Measurements from ENCODE around the gene OR2L5.

OR2L5 gene

GRCh38 chr1:248046536-248046935 lies 33.1 kb downstream of the OR2L5 start, which contains the start of gene OR2L3:
OR2L3 (plus strand) TSS chr1:248046836; CDS start chr1:248060682, 13,846 bp downstream.
- TF ChIP-seq, protein P1, sequence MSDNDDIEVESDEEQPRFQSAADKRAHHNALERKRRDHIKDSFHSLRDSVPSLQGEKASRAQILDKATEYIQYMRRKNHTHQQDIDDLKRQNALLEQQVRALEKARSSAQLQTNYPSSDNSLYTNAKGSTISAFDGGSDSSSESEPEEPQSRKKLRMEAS (IDR thresholded peaks at IDR 0.05; ENCODE audit: low read depth, low read length) = no peak
- TF ChIP-seq, protein P2, sequence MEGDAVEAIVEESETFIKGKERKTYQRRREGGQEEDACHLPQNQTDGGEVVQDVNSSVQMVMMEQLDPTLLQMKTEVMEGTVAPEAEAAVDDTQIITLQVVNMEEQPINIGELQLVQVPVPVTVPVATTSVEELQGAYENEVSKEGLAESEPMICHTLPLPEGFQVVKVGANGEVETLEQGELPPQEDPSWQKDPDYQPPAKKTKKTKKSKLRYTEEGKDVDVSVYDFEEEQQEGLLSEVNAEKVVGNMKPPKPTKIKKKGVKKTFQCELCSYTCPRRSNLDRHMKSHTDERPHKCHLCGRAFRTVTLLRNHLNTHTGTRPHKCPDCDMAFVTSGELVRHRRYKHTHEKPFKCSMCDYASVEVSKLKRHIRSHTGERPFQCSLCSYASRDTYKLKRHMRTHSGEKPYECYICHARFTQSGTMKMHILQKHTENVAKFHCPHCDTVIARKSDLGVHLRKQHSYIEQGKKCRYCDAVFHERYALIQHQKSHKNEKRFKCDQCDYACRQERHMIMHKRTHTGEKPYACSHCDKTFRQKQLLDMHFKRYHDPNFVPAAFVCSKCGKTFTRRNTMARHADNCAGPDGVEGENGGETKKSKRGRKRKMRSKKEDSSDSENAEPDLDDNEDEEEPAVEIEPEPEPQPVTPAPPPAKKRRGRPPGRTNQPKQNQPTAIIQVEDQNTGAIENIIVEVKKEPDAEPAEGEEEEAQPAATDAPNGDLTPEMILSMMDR (IDR thresholded peaks at IDR 0.05; ENCODE audit: low read depth, low read length) = no peak
- TF ChIP-seq MYC (IDR thresholded peaks at IDR 0.05; ENCODE audit: low read depth, low read length) (no peak), POLR2A (IDR thresholded peaks at IDR 0.05; ENCODE audit: extremely low read depth, insufficient read length) (no peak)
- no peak within 1 kb of the TSS for H3K4me3 ChIP-seq (ENCODE audit: low read depth, low read length)
- no peak for DNase-seq (ENCODE audit: low read depth)

DNA sequence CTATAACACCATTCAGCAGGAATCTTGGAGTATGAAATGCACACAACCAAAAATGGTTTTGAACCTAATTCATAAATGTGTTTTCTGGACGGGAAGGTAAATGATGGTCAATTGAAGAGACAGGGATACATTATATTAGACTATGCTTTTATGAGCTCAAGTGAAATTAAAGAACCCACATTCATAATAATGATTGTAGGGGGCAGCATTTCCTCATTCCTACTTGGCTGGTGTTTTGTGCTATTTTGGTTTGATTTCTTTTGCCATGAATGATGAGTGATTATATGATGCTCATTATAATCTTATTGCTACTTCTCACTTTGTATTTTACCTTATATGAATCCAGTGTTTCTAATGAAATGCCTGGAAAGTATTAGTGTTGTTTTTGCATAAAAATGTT lies 33.5 kb downstream of the OR2L5 start:
- TF ChIP-seq, protein P2 (IDR thresholded peaks at IDR 0.05; ENCODE audit: low read depth, low read length) = no peak
- TF ChIP-seq, protein P1 (IDR thresholded peaks at IDR 0.05; ENCODE audit: low read depth, low read length) = no peak
- TF ChIP-seq MYC (IDR thresholded peaks at IDR 0.05; ENCODE audit: low read depth, low read length) = no peak
- no peak for TF ChIP-seq POLR2A (IDR thresholded peaks at IDR 0.05; ENCODE audit: extremely low read depth, insufficient read length)
- H3K4me3 ChIP-seq (ENCODE audit: low read depth, low read length) = no peak overlapping the region
- DNase-seq (ENCODE audit: low read depth) = no peak

GRCh38 chr1:248054671-248055070 lies 41.2 kb downstream of the OR2L5 start:
- no peak overlapping the region for H3K4me3 ChIP-seq (ENCODE audit: low read depth, low read length)
- DNase-seq (ENCODE audit: low read depth) = no peak
- TF ChIP-seq, protein P2 (IDR thresholded peaks at IDR 0.05; ENCODE audit: low read depth, low read length) = no peak
- TF ChIP-seq, protein P1 (IDR thresholded peaks at IDR 0.05; ENCODE audit: low read depth, low read length) = no peak
- TF ChIP-seq POLR2A (IDR thresholded peaks at IDR 0.05; ENCODE audit: extremely low read depth, insufficient read length) = no peak
- no peak for TF ChIP-seq MYC (IDR thresholded peaks at IDR 0.05; ENCODE audit: low read depth, low read length)

- DNase-seq (ENCODE audit: low read depth) = no peak
- no peak for TF ChIP-seq POLR2A (IDR thresholded peaks at IDR 0.05; ENCODE audit: extremely low read depth, insufficient read length)
- TF ChIP-seq MYC (IDR thresholded peaks at IDR 0.05; ENCODE audit: low read depth, low read length) = no peak
- TF ChIP-seq, protein P1 (IDR thresholded peaks at IDR 0.05; ENCODE audit: low read depth, low read length) = no peak
- TF ChIP-seq, protein P2 (IDR thresholded peaks at IDR 0.05; ENCODE audit: low read depth, low read length) = no peak
- H3K4me3 ChIP-seq (ENCODE audit: low read depth, low read length) = no peak overlapping the region
Observed at GRCh38 chr1:248055261-248055660, 41.8 kb downstream of the OR2L5 start.

DNA sequence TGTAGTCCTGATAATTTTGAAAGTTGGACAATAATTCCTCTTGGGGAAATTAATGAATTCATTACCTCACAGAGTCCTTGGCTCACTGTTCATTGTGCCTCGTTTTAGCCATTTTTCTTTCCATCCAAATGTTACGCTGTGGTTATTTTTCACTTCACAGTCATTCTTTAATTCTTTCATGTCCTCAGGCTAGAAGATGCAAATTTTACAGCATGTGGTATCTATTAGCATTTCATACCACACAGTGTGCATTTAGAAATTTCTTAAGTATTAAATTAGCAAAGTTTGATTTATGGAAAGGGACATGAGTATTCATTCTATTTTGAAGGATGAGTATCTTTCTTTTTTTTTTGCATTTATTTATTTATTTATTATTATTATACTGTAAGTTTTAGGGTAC lies 51.6 kb downstream of the OR2L5 start:
- no peak for DNase-seq (ENCODE audit: low read depth)
- TF ChIP-seq, protein P1 (IDR thresholded peaks at IDR 0.05; ENCODE audit: low read depth, low read length) = no peak
- TF ChIP-seq MYC (IDR thresholded peaks at IDR 0.05; ENCODE audit: low read depth, low read length) = no peak
- TF ChIP-seq, protein P2 (IDR thresholded peaks at IDR 0.05; ENCODE audit: low read depth, low read length) = no peak
- TF ChIP-seq POLR2A (IDR thresholded peaks at IDR 0.05; ENCODE audit: extremely low read depth, insufficient read length) = no peak
- H3K4me3 ChIP-seq (ENCODE audit: low read depth, low read length) = no peak overlapping the region

Data from NB4 (cell line).